Measurements from ENCODE around the gene SNX30. TPM values are rescaled to one million over a fixed set of nuclear protein-coding genes. Genes with fewer than 3 reads are reported as not detected.

Gene SNX30
- total RNA-seq, 2 donors from 2014 or later: 6.3 to 38.7 TPM

GRCh38 chr9:112858625-112859147, 108.1 kb downstream of the SNX30 start:
- no peak for DNase-seq (ENCODE audit: low spot score)
- Histone ChIP-seq H3K36me3 (no peaks in the 10 kb centered on the region), H3K4me3 (no peak overlapping the region), H3K4me1 (replicated peaks) (no peaks in the 10 kb centered on the region), H3K27me3 (replicated peaks; ENCODE audit: insufficient read depth) (no peaks in the 10 kb centered on the region), H3K27ac (no peak overlapping the region), H3K9me3 (no peaks in the 10 kb centered on the region)
- intact Hi-C loops (cut with DNase I): no loop called here
- WGBS: 60% methylated on average over 6 of the region's 6 CpGs
- TF ChIP-seq CTCF (IDR thresholded peaks at IDR 0.05): no peak
- TF ChIP-seq POLR2A (IDR thresholded peaks at IDR 0.05): no peak
- no peak for TF ChIP-seq POLR2AphosphoS5 (IDR thresholded peaks at IDR 0.05)

- WGBS: 84% methylated on average over 1 of the region's 1 CpG
- intact Hi-C loops (cut with DNase I): no loop called here
- no peaks in the 10 kb centered on the region for H3K9me3 ChIP-seq
- no peaks in the 10 kb centered on the region for H3K27me3 ChIP-seq (replicated peaks; ENCODE audit: insufficient read depth)
- DNase-seq (ENCODE audit: low spot score): no peak
- TF ChIP-seq CTCF (IDR thresholded peaks at IDR 0.05) (no peak), POLR2AphosphoS5 (IDR thresholded peaks at IDR 0.05) (no peak), POLR2A (IDR thresholded peaks at IDR 0.05) (no peak)
- H3K27ac ChIP-seq: no peak overlapping the region
- no peak overlapping the region for H3K4me3 ChIP-seq
- H3K4me1 ChIP-seq (replicated peaks): no peaks in the 10 kb centered on the region
- no peaks in the 10 kb centered on the region for H3K36me3 ChIP-seq
Measured at GRCh38 chr9:112860451-112860850, 109.9 kb downstream of the SNX30 start.

GRCh38 chr9:112861155-112861554, 110.6 kb downstream of the SNX30 start:
- H3K36me3 ChIP-seq: no peaks in the 10 kb centered on the region
- intact Hi-C loops (cut with DNase I): no loop called here
- no peak for TF ChIP-seq CTCF (IDR thresholded peaks at IDR 0.05)
- TF ChIP-seq POLR2A (IDR thresholded peaks at IDR 0.05): no peak
- TF ChIP-seq POLR2AphosphoS5 (IDR thresholded peaks at IDR 0.05): no peak
- H3K9me3 ChIP-seq: no peaks in the 10 kb centered on the region
- H3K27ac ChIP-seq: no peak overlapping the region
- H3K27me3 ChIP-seq (replicated peaks; ENCODE audit: insufficient read depth): no peaks in the 10 kb centered on the region
- WGBS: 88% methylated on average over 3 of the region's 3 CpGs
- DNase-seq (ENCODE audit: low spot score): no peak
- H3K4me3 ChIP-seq: no peak overlapping the region
- H3K4me1 ChIP-seq (replicated peaks): no peaks in the 10 kb centered on the region

GRCh38 chr9:112861638-112862555, 111.3 kb downstream of the SNX30 start:
- H3K36me3 ChIP-seq: no peaks in the 10 kb centered on the region
- H3K4me3 ChIP-seq: no peak overlapping the region
- no peak for DNase-seq (ENCODE audit: low spot score)
- H3K4me1 ChIP-seq (replicated peaks): no peaks in the 10 kb centered on the region
- no peaks in the 10 kb centered on the region for H3K27me3 ChIP-seq (replicated peaks; ENCODE audit: insufficient read depth)
- no peak for TF ChIP-seq CTCF (IDR thresholded peaks at IDR 0.05)
- TF ChIP-seq POLR2AphosphoS5 (IDR thresholded peaks at IDR 0.05): no peak
- no peak for TF ChIP-seq POLR2A (IDR thresholded peaks at IDR 0.05)
- peak overlapping the region in 1 of 2 donors; percentile 18 for H3K27ac ChIP-seq
- H3K9me3 ChIP-seq: no peaks in the 10 kb centered on the region
- WGBS: 72% methylated on average over 19 of the region's 19 CpGs
- intact Hi-C loops (cut with DNase I): no loop called here

Measured in prostate gland (tissue), 2 donors.